Neutrophil (primary cell): ENCODE results near the gene FERMT2.

ENCODE experiments used
- H3K27ac ChIP-seq: fragments of 200-600 bp; sonication (generic); 2 replicates; pipeline ENCODE4 v1.5.1; 2016; ENCODE audit warnings: mild to moderate bottlenecking, moderate library complexity
- H3K27me3 ChIP-seq: fragments of 200-600 bp; sonication (generic); 2 replicates; pipeline ENCODE4 v1.6.0; 2016; ENCODE audit warnings: mild to moderate bottlenecking
- H3K36me3 ChIP-seq: fragments of 200-600 bp; sonication (generic); 2 replicates; pipeline ENCODE4 v1.5.1; 2017
- H3K4me1 ChIP-seq, 2 experiments: fragments of 200-600 bp in 1 of 2; sonication (generic) in 1 of 2; 1 replicate in 1 of 2; 2 replicates in 1 of 2; pipeline versions ENCODE4 v1.5.1 to v1.6.1; 2013 to 2016; ENCODE audit warnings: low read depth in 1 of 2, low read length in 1 of 2, mild to moderate bottlenecking in 1 of 2, moderate library complexity in 1 of 2; ENCODE audit not compliant: control insufficient read depth in 1 of 2, insufficient read depth in 1 of 2
- H3K4me3 ChIP-seq, 2 experiments: fragments of 200-600 bp in 1 of 2; sonication (generic) in 1 of 2; 1 replicate in 1 of 2; 2 replicates in 1 of 2; pipeline ENCODE4 v1.5.1; 2013 to 2016; ENCODE audit warnings: low read depth in 1 of 2, low read length in 1 of 2, mild to moderate bottlenecking in 1 of 2, moderate library complexity in 1 of 2
- H3K9me3 ChIP-seq: fragments of 200-600 bp; sonication (generic); 2 replicates; pipeline ENCODE4 v1.5.1; 2016
- TF ChIP-seq, protein P1 (sequence below): fragments of 200-600 bp; sonication (generic); IDR thresholded peaks from 2 replicates; pipeline ENCODE4 v1.5.1; 2016; ENCODE audit warnings: antibody characterized with exemption

The FERMT2 gene

DNA sequence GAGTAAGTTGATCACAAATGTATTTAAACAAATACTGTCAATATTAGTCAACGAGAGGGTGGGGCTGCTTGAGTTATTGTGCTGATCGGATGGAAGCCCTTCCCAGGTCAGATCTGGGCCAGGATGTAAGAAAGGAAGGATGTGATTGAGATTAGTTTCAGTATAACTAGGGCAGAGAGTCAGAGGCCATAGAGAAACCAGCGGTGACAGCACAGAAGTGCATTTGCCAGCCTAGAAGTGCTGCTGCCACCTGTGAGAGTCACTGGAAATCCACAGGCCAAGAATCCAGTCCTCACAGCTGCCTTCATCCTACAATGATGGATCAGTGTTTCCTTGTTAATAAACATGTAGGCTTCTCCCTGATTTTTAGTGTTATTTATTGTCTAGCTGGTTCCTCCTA lies 9.8 kb upstream of the FERMT2 start:
- no peak overlapping the region for H3K4me3 ChIP-seq
- TF ChIP-seq, protein P1, sequence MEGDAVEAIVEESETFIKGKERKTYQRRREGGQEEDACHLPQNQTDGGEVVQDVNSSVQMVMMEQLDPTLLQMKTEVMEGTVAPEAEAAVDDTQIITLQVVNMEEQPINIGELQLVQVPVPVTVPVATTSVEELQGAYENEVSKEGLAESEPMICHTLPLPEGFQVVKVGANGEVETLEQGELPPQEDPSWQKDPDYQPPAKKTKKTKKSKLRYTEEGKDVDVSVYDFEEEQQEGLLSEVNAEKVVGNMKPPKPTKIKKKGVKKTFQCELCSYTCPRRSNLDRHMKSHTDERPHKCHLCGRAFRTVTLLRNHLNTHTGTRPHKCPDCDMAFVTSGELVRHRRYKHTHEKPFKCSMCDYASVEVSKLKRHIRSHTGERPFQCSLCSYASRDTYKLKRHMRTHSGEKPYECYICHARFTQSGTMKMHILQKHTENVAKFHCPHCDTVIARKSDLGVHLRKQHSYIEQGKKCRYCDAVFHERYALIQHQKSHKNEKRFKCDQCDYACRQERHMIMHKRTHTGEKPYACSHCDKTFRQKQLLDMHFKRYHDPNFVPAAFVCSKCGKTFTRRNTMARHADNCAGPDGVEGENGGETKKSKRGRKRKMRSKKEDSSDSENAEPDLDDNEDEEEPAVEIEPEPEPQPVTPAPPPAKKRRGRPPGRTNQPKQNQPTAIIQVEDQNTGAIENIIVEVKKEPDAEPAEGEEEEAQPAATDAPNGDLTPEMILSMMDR, result no peak
- H3K36me3 ChIP-seq, result no peaks in the 10 kb centered on the region
- H3K4me1 ChIP-seq, result no peaks in the 10 kb centered on the region
- H3K27ac ChIP-seq, result no peak overlapping the region
- no peaks in the 10 kb centered on the region for H3K9me3 ChIP-seq
- no peaks in the 10 kb centered on the region for H3K27me3 ChIP-seq

DNA sequence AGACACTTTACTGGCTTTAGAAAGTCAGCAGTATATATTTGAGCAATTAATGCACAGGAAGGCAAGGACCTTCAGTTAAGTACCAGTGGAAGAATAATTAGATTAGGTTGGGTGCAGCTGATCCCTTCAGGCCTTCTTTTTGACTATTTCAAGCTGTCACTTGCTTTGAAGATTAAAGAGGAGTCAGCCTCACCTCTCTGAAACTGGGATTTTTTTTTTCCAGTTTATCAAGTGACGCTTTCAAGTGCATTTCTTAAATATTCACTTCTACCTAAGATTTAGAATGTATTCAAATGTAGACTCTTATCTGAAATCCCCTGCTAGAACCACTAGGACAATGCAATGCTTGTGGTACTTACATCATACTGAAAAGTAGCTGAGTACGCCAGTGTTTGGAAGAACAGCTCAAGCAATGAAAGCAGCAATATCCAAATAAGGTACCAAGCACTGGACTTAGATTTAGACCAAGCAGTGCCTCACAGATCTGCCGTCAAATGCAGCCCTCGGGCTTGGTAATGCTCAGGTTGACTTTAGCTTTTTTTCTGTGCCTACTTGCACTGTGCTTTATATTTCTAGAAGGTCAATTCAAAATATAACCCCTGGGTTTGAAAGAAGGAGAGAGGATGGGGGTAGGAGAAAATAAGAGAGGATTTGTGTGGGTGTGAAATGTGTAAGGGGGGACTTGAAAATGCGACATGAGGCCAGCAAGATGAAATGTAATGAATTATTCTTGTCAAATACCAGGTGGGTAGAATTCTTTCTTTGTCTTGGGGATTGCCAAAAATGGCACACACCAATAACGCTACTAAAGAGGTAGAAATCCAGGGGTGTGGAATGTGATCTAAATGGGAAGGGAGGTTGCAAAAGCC lies 3.7 kb upstream of the FERMT2 start:
- TF ChIP-seq, protein P1, result no peak
- Histone ChIP-seq H3K36me3 (no peaks in the 10 kb centered on the region), H3K9me3 (no peaks in the 10 kb centered on the region), H3K27ac (no peak overlapping the region), H3K4me1 (peaks cover 4 to 13% of the 10 kb centered on the region in 2 experiments), H3K4me3 (no peak overlapping the region), H3K27me3 (peaks cover 59% of the 10 kb centered on the region)

DNA sequence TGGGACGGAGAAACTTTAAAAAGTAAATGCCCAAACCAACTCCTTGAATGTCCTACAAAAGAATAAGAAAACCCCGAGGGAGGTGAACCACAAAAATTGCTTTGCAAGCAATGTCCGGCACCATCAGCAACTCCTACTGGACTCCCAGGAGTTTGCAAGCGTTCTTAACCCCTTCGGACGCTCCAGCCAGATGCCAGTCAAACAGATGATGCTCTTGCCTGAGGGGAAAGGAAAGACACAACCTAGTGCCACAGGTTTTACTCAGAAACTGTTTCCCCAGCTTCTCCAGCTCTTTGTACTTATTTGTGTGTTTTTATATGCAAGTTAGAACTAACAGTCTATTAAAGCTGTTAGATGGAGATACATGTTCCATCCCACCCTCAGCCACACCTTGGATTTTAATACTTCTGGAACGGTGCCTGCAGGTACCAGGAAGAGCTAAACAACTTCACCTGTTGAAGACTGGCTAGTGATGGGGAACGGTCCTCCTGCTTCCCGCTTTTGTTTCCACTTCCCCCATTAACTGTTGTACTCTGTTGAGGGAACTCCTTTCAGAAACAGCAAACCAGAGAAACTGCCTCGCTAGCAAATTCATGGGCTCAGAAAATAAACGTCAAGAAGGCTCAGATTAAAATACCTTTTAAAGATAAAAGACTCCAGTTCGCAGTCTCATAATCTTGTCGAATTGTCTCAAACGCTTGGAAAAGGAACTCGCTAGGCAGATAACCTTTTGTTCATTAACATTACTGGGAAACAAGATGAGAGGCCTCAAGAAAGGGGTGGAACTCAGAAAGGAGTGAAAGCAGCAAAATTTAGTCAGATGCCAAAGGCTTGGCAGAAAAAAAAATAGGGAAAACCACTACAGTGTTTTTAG lies 1.1 kb upstream of the FERMT2 start:
- TF ChIP-seq, protein P1, result no peak
- Histone ChIP-seq H3K9me3 (no peaks in the 10 kb centered on the region), H3K4me3 (no peak overlapping the region), H3K36me3 (no peaks in the 10 kb centered on the region), H3K27ac (no peak overlapping the region), H3K4me1 (peaks cover 4 to 13% of the 10 kb centered on the region in 2 experiments), H3K27me3 (peaks cover 86% of the 10 kb centered on the region)

DNA sequence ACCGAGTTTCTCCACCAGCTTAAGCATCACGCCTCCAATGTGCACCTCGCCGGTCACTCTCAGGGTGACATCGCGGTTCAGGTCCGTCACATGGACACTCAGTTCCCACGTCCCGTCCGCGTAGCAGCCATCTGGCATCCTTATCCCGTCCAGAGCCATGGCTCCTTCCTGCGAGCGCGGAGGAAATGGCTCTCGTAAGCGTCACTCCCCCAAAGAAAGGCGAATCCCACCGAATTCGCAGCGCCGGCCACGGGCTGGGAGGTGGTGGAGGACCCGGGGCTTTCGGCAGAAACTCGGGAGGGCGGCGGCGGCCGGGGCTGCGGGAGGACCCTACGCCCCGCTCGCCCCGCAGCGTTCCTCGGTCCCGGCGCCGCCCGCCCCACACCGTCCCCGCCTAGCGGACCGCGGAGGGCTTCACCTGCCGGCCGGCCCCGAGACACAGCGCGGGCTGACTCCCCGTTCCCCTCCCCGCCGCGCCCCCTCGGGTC lies 396 bp downstream of the FERMT2 start:
- Histone ChIP-seq H3K4me3 (peak overlapping the region in 1 of 2 experiments; percentile 28), H3K9me3 (no peaks in the 10 kb centered on the region), H3K4me1 (peaks cover 4 to 13% of the 10 kb centered on the region in 2 experiments), H3K27ac (no peak overlapping the region), H3K27me3 (peaks cover 96% of the 10 kb centered on the region), H3K36me3 (no peaks in the 10 kb centered on the region)
- TF ChIP-seq, protein P1, result no peak

DNA sequence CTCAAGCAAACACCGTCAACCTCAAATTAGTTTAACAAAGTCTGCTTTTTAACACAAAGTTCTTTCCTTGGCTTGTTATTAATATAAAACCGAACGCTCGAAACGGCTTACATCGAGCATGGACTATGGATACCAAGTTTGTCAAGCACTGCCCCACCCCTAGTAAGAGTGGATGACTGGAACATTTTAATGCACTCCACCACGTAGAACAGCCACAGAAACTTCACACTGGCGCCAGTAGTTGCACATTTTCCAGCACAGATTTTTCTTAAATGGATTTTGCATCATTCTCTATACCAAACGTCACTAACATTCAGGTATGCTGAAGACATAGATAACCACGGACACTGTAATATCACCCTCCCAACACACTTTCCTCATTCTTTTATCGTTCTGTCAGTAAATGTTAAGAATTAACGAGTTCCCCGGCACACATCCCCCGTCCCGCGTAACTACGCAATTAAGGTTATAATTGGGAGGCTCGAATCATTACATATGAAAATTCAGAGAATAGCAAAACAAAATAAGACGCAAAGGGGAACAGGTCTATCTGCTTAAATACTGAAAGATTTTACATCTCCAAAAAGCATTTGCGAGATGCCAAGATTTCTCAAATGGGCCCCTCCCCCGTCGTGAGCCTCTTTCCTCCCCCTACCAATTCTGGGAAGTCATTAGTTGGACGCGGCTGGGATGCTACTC lies 990 bp downstream of the FERMT2 start:
- H3K27ac ChIP-seq, result no peak overlapping the region
- H3K9me3 ChIP-seq, result no peaks in the 10 kb centered on the region
- TF ChIP-seq, protein P1, result no peak
- peaks cover 4 to 13% of the 10 kb centered on the region in 2 experiments for H3K4me1 ChIP-seq
- H3K27me3 ChIP-seq, result peaks cover 96% of the 10 kb centered on the region
- H3K4me3 ChIP-seq, result no peak overlapping the region
- H3K36me3 ChIP-seq, result no peaks in the 10 kb centered on the region
